ENCODE measurements around the gene SGK1. TPM values are rescaled to one million over a fixed set of nuclear protein-coding genes. Genes with fewer than 3 reads are reported as not detected.

SGK1 gene
- total RNA-seq, 3 donors from 2014 or later (not counting 1 experiment from before 2014, with no cell fraction given): 31.8 to 89.6 (median 33.3) TPM

- H3K9me3 ChIP-seq (ENCODE audit: control insufficient read depth, insufficient read depth, low read length): peaks cover 6% of the 10 kb centered on the region
- Mint-ChIP-seq H3K9me3 (no peaks in the 10 kb centered on the region), H3K36me3 (no peaks in the 10 kb centered on the region), H3K4me1 (no peaks in the 10 kb centered on the region), H3K4me3 (no peak overlapping the region), H3K27me3 (ENCODE audit: low read depth in 2 of 2) (peaks cover 0 to 3% of the 10 kb centered on the region in 2 donors), H3K27ac (no peak overlapping the region)
- DNase-seq (no peak), ATAC-seq (no peak)
- no peak overlapping the region for H3K27ac ChIP-seq (ENCODE audit: low read length)
- no peaks in the 10 kb centered on the region for H3K36me3 ChIP-seq (ENCODE audit: control insufficient read depth, insufficient read depth, low read length)
- 100% methylated on average over 1 of the region's 2 CpGs for WGBS (ENCODE audit: insufficient coverage)
- no peak overlapping the region for H3K4me3 ChIP-seq (ENCODE audit: low read length)
- H3K27me3 ChIP-seq (ENCODE audit: control insufficient read depth, insufficient read depth, low read length): no peaks in the 10 kb centered on the region
- H3K4me1 ChIP-seq (ENCODE audit: control insufficient read depth, insufficient read depth, low read length): no peaks in the 10 kb centered on the region
- TF ChIP-seq, protein P1, sequence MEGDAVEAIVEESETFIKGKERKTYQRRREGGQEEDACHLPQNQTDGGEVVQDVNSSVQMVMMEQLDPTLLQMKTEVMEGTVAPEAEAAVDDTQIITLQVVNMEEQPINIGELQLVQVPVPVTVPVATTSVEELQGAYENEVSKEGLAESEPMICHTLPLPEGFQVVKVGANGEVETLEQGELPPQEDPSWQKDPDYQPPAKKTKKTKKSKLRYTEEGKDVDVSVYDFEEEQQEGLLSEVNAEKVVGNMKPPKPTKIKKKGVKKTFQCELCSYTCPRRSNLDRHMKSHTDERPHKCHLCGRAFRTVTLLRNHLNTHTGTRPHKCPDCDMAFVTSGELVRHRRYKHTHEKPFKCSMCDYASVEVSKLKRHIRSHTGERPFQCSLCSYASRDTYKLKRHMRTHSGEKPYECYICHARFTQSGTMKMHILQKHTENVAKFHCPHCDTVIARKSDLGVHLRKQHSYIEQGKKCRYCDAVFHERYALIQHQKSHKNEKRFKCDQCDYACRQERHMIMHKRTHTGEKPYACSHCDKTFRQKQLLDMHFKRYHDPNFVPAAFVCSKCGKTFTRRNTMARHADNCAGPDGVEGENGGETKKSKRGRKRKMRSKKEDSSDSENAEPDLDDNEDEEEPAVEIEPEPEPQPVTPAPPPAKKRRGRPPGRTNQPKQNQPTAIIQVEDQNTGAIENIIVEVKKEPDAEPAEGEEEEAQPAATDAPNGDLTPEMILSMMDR (IDR thresholded peaks at IDR 0.05): no peak
- intact Hi-C loops (cut with micrococcal nuclease): no loop called here
These were observed 41.4 kb upstream of the SGK1 start for GRCh38 chr6:134359302-134359701.

DNA sequence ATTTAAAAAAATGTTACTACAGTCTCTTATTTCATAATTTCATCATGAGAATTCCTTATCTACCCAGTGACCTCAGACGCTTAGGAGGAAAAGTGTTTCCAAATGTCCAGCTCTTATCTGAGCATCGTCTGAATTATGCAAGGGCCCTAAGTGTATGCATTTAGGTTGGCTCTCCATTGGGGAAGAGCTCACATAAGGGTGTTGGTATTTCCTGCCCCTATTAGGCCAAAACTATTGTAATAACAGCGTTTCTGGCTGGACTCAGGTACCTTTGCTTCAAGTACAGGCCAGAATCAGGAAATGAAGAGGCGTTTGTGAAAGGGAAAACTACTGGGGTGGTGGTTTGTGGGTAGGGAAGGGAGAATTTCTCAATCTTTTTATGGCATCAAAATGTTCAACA, 40.4 kb upstream of the SGK1 start:
- no peak for DNase-seq
- H3K27ac Mint-ChIP-seq: no peak overlapping the region
- no peak overlapping the region for H3K4me3 Mint-ChIP-seq
- H3K36me3 Mint-ChIP-seq: no peaks in the 10 kb centered on the region
- H3K27ac ChIP-seq (ENCODE audit: low read length): no peak overlapping the region
- H3K4me3 ChIP-seq (ENCODE audit: low read length): no peak overlapping the region
- no peaks in the 10 kb centered on the region for H3K27me3 ChIP-seq (ENCODE audit: control insufficient read depth, insufficient read depth, low read length)
- 60% methylated on average over 4 of the region's 4 CpGs for WGBS (ENCODE audit: insufficient coverage)
- no peak for ATAC-seq
- no peaks in the 10 kb centered on the region for H3K9me3 Mint-ChIP-seq
- no peaks in the 10 kb centered on the region for H3K4me1 ChIP-seq (ENCODE audit: control insufficient read depth, insufficient read depth, low read length)
- intact Hi-C loops (cut with micrococcal nuclease): no loop called here
- TF ChIP-seq, protein P1 (IDR thresholded peaks at IDR 0.05): no peak
- no peaks in the 10 kb centered on the region for H3K4me1 Mint-ChIP-seq
- no peaks in the 10 kb centered on the region for H3K36me3 ChIP-seq (ENCODE audit: control insufficient read depth, insufficient read depth, low read length)
- peaks cover 0 to 3% of the 10 kb centered on the region in 2 donors for H3K27me3 Mint-ChIP-seq (ENCODE audit: low read depth in 2 of 2)
- peaks cover 6% of the 10 kb centered on the region for H3K9me3 ChIP-seq (ENCODE audit: control insufficient read depth, insufficient read depth, low read length)

- TF ChIP-seq, protein P1 (IDR thresholded peaks at IDR 0.05): no peak
- no peaks in the 10 kb centered on the region for H3K36me3 ChIP-seq (ENCODE audit: control insufficient read depth, insufficient read depth, low read length)
- H3K9me3 ChIP-seq (ENCODE audit: control insufficient read depth, insufficient read depth, low read length): peaks cover 6% of the 10 kb centered on the region
- no peak for ATAC-seq
- Mint-ChIP-seq H3K9me3 (no peaks in the 10 kb centered on the region), H3K27me3 (ENCODE audit: low read depth in 2 of 2) (peaks cover 0 to 6% of the 10 kb centered on the region in 2 donors), H3K4me1 (no peaks in the 10 kb centered on the region), H3K4me3 (no peak overlapping the region), H3K36me3 (no peaks in the 10 kb centered on the region), H3K27ac (no peak overlapping the region)
- no peak overlapping the region for H3K4me3 ChIP-seq (ENCODE audit: low read length)
- no peaks in the 10 kb centered on the region for H3K27me3 ChIP-seq (ENCODE audit: control insufficient read depth, insufficient read depth, low read length)
- H3K4me1 ChIP-seq (ENCODE audit: control insufficient read depth, insufficient read depth, low read length): no peaks in the 10 kb centered on the region
- intact Hi-C loops (cut with micrococcal nuclease): no loop called here
- no peak for DNase-seq
- 89% methylated on average over 2 of the region's 2 CpGs for WGBS (ENCODE audit: insufficient coverage)
- H3K27ac ChIP-seq (ENCODE audit: low read length): no peak overlapping the region
These were observed 39.1 kb upstream of the SGK1 start for GRCh38 chr6:134357022-134357487.

- peaks cover 6% of the 10 kb centered on the region for H3K9me3 ChIP-seq (ENCODE audit: control insufficient read depth, insufficient read depth, low read length)
- intact Hi-C loops (cut with micrococcal nuclease): no loop called here
- no peaks in the 10 kb centered on the region for H3K27me3 ChIP-seq (ENCODE audit: control insufficient read depth, insufficient read depth, low read length)
- H3K27ac Mint-ChIP-seq: no peak overlapping the region
- H3K4me3 Mint-ChIP-seq: no peak overlapping the region
- ATAC-seq (no peak), DNase-seq (no peak)
- WGBS (ENCODE audit: insufficient coverage): 100% methylated on average over 1 of the region's 3 CpGs
- peaks cover 0 to 5% of the 10 kb centered on the region in 2 donors for H3K27me3 Mint-ChIP-seq (ENCODE audit: low read depth in 2 of 2)
- H3K4me1 ChIP-seq (ENCODE audit: control insufficient read depth, insufficient read depth, low read length): no peaks in the 10 kb centered on the region
- no peaks in the 10 kb centered on the region for H3K4me1 Mint-ChIP-seq
- TF ChIP-seq, protein P1 (IDR thresholded peaks at IDR 0.05): no peak
- H3K36me3 Mint-ChIP-seq: no peaks in the 10 kb centered on the region
- no peak overlapping the region for H3K27ac ChIP-seq (ENCODE audit: low read length)
- H3K36me3 ChIP-seq (ENCODE audit: control insufficient read depth, insufficient read depth, low read length): no peaks in the 10 kb centered on the region
- no peaks in the 10 kb centered on the region for H3K9me3 Mint-ChIP-seq
- H3K4me3 ChIP-seq (ENCODE audit: low read length): no peak overlapping the region
These were observed 38.5 kb upstream of the SGK1 start for GRCh38 chr6:134356405-134356804.
